Jurkat, Clone E6-1 (cell line): Measurements from ENCODE around the gene ZDHHC23. TPM values are rescaled to one million over a fixed set of nuclear protein-coding genes. Genes with fewer than 3 reads are reported as not detected.

Source experiments
- DNase-seq: peaks from one replicate; pipeline ENCODE4 v3.0.0-alpha.2; 2011; ENCODE audit warnings: low read depth, low spot score
- H3K4me3 ChIP-seq: 2 replicates; pipeline ENCODE4 v1.5.1; 2011; ENCODE audit warnings: mild to moderate bottlenecking, low read length, control low read depth, moderate library complexity
- polyA plus RNA-seq: library from polyadenylated mRNA; unstranded; fragments of >200 nt; gene quantifications from one replicate; pipeline ENCODE4 v1.2.1, GENCODE V29; 2012; ENCODE audit warnings: missing spikeins; ENCODE audit not compliant: insufficient read length, insufficient read depth

The ZDHHC23 gene
- polyA plus RNA-seq = 17.5 TPM

- DNase-seq = no peak
- H3K4me3 ChIP-seq = peak within 1 kb of the TSS; percentile 70
Measured at GRCh38 chr3:113947372-113948014, at the start of gene ZDHHC23. TSS of gene ZDHHC23 (plus strand) at chr3:113948013. CDS start at chr3:113948803, 790 bp downstream.

- DNase-seq = no peak
- no peak overlapping the region for H3K4me3 ChIP-seq
Measured at GRCh38 chr3:113898892-113899291, 48.9 kb upstream of the ZDHHC23 start.

GRCh38 chr3:113906568-113907140, 41.2 kb upstream of the ZDHHC23 start:
- DNase-seq = no peak
- H3K4me3 ChIP-seq = no peak overlapping the region

- H3K4me3 ChIP-seq = no peak overlapping the region
- no peak for DNase-seq
Measured at GRCh38 chr3:113908133-113908532, 39.7 kb upstream of the ZDHHC23 start.

GRCh38 chr3:113910966-113911365, 36.8 kb upstream of the ZDHHC23 start:
- no peak overlapping the region for H3K4me3 ChIP-seq
- DNase-seq = no peak

- DNase-seq = peak; percentile 44
- H3K4me3 ChIP-seq = no peak overlapping the region
Measured at GRCh38 chr3:113912552-113913236, 35.1 kb upstream of the ZDHHC23 start.

- no peak for DNase-seq
- no peak overlapping the region for H3K4me3 ChIP-seq
Measured at GRCh38 chr3:113914646-113915045, 33.2 kb upstream of the ZDHHC23 start.

GRCh38 chr3:113927556-113927955, 20.3 kb upstream of the ZDHHC23 start:
- no peak overlapping the region for H3K4me3 ChIP-seq
- DNase-seq = peak; percentile 29

- peak overlapping the region; percentile 55 for H3K4me3 ChIP-seq
Measured at GRCh38 chr3:113946831-113947230, 982 bp upstream of the ZDHHC23 start.

GRCh38 chr3:113948015-113948917, 453 bp downstream of the ZDHHC23 start:
- peak overlapping the region; percentile 70 for H3K4me3 ChIP-seq
- DNase-seq = no peak

More at GRCh38 chr3:113946831-113947230, 982 bp upstream of the ZDHHC23 start:
- DNase-seq = no peak

GRCh38 chr3:113952921-113953320, 5.1 kb downstream of the ZDHHC23 start:
- no peak for DNase-seq
- H3K4me3 ChIP-seq = no peak overlapping the region

GRCh38 chr3:113953677-113954076, 5.9 kb downstream of the ZDHHC23 start:
- DNase-seq = peak; percentile 28
- no peak overlapping the region for H3K4me3 ChIP-seq

- H3K4me3 ChIP-seq = no peak overlapping the region
- no peak for DNase-seq
Measured at GRCh38 chr3:113954091-113954685, 6.4 kb downstream of the ZDHHC23 start.

GRCh38 chr3:113963879-113964278, 16.1 kb downstream of the ZDHHC23 start:
- no peak for DNase-seq
- no peak overlapping the region for H3K4me3 ChIP-seq

- H3K4me3 ChIP-seq = no peak overlapping the region
- no peak for DNase-seq
Measured at GRCh38 chr3:113966172-113966571, 18.4 kb downstream of the ZDHHC23 start.

- no peak for DNase-seq
- H3K4me3 ChIP-seq = no peak overlapping the region
Measured at GRCh38 chr3:113968986-113969385, 21.2 kb downstream of the ZDHHC23 start.

- no peak for DNase-seq
- H3K4me3 ChIP-seq = no peak overlapping the region
Measured at GRCh38 chr3:113977822-113978221, 30.0 kb downstream of the ZDHHC23 start.

GRCh38 chr3:113979916-113980315, 32.1 kb downstream of the ZDHHC23 start:
- no peak for DNase-seq
- H3K4me3 ChIP-seq = no peak overlapping the region

GRCh38 chr3:113981803-113982202, 34.0 kb downstream of the ZDHHC23 start:
- no peak overlapping the region for H3K4me3 ChIP-seq
- no peak for DNase-seq
